NCI-H1694 treated with DMSO at 0.1 percent for 48 hours (cell line): ENCODE data around the gene ME3.
"Not testable (repeated sequence)": the region's sequence is repeated elsewhere in the genome, so short reads cannot be mapped to it uniquely, and the experiment has no call there.

Experiments used
- DNase-seq: peaks from one replicate; lab custom pipeline; 2025; lab: John Stamatoyannopoulos, UW

The ME3 gene

GRCh38 chr11:86587264-86588193 lies 84.9 kb downstream of the ME3 start:
- DNase-seq: no peak

- DNase-seq: no peak
Observed at GRCh38 chr11:86586307-86586706, 86.1 kb downstream of the ME3 start.

GRCh38 chr11:86582898-86583297 lies 89.5 kb downstream of the ME3 start:
- DNase-seq: no peak

- no peak for DNase-seq
Observed at GRCh38 chr11:86580535-86580934, 91.9 kb downstream of the ME3 start.

- no peak for DNase-seq
Observed at GRCh38 chr11:86579406-86579731, 93.0 kb downstream of the ME3 start.

- no peak for DNase-seq
Observed at GRCh38 chr11:86578727-86579405, 93.5 kb downstream of the ME3 start.

- DNase-seq: no peak
Observed at GRCh38 chr11:86577644-86578636, 94.5 kb downstream of the ME3 start.

- DNase-seq: no peak
Observed at GRCh38 chr11:86576946-86577624, 95.3 kb downstream of the ME3 start.

- DNase-seq: no peak
Observed at GRCh38 chr11:86575927-86576326, 96.5 kb downstream of the ME3 start.

- DNase-seq: no peak
Observed at GRCh38 chr11:86575208-86575855, 97.1 kb downstream of the ME3 start.

- DNase-seq: no peak
Observed at GRCh38 chr11:86574493-86575207, 97.8 kb downstream of the ME3 start.

- no peak for DNase-seq
Observed at GRCh38 chr11:86571273-86571948, 101.0 kb downstream of the ME3 start.

GRCh38 chr11:86570451-86570850 lies 102.0 kb downstream of the ME3 start:
- no peak for DNase-seq

- no peak for DNase-seq
Observed at GRCh38 chr11:86570020-86570419, 102.4 kb downstream of the ME3 start.

GRCh38 chr11:86569109-86569508 lies 103.3 kb downstream of the ME3 start:
- no peak for DNase-seq

GRCh38 chr11:86565801-86566312 lies 106.6 kb downstream of the ME3 start:
- DNase-seq: no peak

GRCh38 chr11:86565388-86565787 lies 107.0 kb downstream of the ME3 start:
- no peak for DNase-seq

- DNase-seq: not testable (repeated sequence)
Observed at GRCh38 chr11:86562842-86563241, 109.6 kb downstream of the ME3 start.

GRCh38 chr11:86559311-86559945 lies 113.0 kb downstream of the ME3 start:
- no peak for DNase-seq
